Activated effector memory CD4-positive, alpha-beta T cell treated with anti-CD3 and anti-CD28 coated beads, Interleukin-2, amount 50 U/mL, for 16 hours (primary cell): ENCODE results near the gene PDGFD.

Experiments used
- DNase-seq: peaks from one replicate; pipeline ENCODE4 v3.0.0-alpha.2; 2020

The PDGFD gene

GRCh38 chr11:103947546-103947919 lies 216.4 kb downstream of the PDGFD start:
- DNase-seq = no peak

DNA sequence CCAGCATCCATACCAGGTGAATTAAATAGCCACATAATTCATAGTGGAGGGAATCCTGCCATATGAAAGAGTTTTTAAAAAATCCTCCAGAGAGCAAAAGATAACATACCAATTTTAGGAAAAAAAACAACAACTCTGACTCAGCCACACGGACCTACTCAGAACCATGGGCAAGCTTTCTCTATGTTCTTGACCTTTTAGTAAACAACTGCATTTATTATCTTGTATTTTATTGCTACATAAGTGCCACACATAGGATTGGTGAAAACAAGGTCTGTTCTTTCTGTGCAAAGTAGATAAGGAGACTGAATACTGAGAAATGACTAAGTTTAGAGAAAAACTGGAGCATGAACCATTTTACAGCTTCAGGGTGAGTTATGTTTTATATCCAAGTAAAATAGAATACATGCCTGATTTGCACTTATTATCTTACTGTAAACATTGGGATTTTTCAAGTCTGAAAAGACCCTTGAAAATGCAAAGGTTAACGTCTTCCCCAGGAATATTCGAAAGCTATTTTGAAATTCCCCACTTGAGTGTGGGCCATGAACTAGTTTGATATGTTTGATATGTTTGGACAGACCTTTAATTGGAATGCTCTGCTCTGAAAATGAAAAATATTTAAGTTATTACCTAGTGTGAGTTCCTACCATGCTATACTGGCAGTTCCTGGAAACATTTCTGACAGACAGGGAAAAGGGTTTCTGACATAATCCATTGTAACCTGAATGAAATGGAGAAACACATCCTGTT lies 217.0 kb downstream of the PDGFD start:
- no peak for DNase-seq

- no peak for DNase-seq
Measured at GRCh38 chr11:103944251-103944940, 219.6 kb downstream of the PDGFD start.

DNA sequence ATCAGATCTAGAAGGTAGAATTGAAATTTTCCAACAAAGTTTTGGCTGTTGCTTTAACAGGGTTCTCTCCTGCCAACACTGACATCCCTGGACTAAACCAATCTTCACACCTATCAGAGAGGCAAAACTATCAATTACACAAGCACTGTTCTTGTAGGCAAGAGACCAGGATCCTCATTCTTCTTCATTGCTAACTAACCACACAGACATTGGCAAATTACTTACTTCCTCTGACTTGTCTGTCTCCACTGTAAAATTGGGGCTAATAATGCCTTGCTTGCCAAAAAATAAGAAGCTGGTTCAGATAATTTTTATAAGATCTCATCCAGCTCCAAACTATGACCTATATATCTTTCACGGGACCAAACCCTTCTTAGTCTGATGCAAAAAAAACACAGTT lies 221.3 kb downstream of the PDGFD start:
- DNase-seq = no peak

DNA sequence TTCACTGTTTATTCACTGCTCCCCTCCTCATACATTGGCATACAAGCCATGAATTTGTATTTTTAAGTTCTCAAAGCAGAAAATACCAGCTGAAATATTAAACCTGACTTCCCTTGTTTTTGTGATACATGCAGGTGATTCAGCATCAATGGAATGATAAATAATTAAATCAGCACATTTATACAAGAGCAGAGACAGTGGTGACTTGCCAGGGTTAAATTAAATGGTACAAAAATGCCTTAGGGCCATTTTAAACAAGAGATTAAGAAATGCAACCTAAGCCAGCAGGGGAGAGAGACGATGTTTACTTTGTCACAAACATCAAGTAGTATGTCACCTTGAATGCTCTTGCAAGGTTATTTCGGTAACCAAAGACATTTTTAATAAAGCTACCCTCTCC lies 223.4 kb downstream of the PDGFD start:
- DNase-seq = no peak

GRCh38 chr11:103939694-103940093 lies 224.3 kb downstream of the PDGFD start:
- no peak for DNase-seq

GRCh38 chr11:103936059-103936458 lies 227.9 kb downstream of the PDGFD start:
- no peak for DNase-seq

GRCh38 chr11:103935219-103935618 lies 228.7 kb downstream of the PDGFD start:
- DNase-seq = no peak

DNA sequence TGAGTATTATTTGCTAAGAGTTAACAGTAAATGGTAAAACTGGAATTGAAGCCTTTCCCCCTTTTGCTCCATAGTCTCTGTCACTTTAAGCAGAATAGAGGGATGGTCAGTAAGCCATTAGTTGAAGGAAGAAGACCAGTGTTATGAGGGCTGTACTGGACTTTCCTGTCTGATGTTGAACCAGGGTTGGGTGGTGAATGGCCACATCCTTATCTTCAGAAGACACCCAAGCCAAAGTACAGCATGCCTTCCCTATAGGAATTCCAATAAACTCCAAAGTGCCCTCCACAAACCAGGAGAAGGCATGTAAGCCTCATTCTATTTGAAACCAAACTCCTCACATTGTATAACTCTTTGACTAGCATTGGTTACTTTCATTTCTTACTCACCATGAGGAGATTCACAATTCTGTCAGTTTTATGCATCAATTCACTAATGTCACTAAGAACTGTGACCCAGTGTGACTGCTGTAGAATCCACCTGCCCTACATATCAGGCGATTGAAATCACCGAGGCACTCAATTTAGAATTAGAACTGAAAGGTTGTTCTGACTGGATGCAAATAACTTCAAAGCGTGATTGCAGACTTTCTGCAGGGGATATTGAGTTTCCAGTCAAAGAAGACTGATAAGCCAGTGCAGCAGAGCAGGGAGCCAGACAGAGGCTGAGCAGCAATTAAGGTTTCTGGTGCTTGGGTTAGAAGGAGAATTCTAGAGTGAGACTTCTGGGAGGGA lies 234.6 kb downstream of the PDGFD start:
- DNase-seq = no peak

- no peak for DNase-seq
Measured at GRCh38 chr11:103928802-103929161, 235.2 kb downstream of the PDGFD start.

DNA sequence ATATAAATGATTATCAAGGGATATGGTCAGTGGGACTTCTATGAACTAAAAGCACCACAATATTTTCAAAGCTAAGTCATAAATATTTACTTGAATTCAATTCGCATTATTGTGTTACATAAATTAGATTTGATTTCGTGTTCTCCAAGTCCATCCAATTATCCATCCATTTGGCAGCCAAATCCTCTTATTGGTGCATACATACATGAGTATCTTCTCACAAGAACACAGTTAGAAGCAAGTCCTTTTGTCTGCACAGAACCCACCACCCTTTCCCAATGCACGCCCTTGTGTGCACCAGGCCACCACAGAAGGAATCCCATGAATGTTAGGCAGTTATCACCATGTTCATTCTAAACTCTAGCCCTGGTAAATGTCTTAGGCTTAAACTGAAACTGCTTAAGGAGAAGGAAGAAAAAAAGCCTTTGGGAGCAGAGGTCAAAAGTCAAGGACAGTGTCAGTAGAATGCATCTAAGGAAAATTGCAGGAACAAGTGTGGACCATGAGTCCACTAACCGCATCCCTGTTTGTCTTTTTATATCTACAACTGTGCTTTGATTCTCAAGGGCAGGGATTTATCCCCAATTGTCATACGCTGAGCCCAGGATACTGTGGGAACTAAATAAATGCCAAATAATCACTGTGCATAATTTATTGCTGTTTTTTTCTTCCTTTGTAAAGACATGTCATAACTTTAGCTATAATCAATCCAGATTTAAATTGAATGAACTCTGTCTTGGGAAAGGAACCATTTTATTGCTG lies 235.7 kb downstream of the PDGFD start:
- DNase-seq = no peak

DNA sequence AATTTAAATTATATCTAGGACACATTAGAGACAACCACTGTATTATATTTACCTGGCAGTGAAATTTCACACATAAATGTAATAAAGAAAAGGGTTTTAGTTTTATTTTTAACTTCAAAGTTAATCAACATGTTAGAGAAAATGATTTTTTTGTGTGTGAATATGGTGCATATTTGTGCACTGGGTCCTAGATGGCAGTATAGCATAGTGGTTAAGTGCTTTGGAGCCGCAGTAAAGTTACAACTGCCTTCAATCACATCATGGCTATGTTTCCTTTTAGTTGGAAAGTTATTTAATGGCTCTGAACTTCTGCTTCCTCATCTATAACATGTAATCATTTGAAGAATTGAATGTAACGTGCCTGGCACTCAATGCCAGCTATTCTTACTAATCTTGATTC lies 236.4 kb downstream of the PDGFD start:
- DNase-seq = no peak

GRCh38 chr11:103926990-103927389 lies 237.0 kb downstream of the PDGFD start:
- no peak for DNase-seq

GRCh38 chr11:103924166-103925013 lies 239.6 kb downstream of the PDGFD start:
- DNase-seq = no peak

GRCh38 chr11:103923451-103923931 lies 240.5 kb downstream of the PDGFD start:
- no peak for DNase-seq

DNA sequence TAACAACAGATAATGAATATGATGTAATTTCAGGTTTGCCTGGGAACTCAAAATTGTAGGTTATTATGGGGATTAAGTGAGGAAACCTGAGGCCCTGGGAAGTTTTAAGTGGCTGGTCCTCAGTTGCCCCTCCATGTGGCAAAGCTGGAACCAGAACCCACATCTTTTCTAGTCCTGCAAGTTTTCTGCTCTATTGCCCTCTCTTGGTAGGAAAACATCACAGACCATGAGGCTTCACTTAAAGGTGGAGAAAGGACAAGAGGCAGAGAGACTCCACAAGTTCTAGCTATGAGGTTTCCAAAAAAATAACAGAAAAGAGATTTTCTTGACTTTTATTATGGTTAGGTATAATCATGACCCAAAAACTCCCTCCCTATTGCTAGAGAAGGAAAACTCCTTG lies 243.0 kb downstream of the PDGFD start:
- no peak for DNase-seq

DNA sequence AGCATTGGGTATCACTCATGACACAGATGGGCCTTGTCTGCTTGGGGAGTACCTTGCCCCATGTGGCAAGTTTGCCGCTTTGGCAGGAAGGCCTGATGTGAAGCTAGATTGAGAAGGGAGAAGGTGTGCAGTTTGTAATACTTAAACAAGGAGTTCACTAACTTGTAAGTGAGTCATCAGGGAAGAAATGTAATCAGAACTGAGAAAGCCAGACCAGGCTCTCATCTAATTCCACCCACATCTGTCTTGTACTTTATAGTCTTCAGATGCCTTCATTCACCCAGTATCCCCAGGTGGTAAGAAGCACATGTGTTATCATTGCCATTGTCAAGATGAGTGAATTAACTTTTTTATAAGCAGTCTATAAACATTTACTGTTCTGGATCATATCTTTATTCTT lies 243.5 kb downstream of the PDGFD start:
- no peak for DNase-seq

DNA sequence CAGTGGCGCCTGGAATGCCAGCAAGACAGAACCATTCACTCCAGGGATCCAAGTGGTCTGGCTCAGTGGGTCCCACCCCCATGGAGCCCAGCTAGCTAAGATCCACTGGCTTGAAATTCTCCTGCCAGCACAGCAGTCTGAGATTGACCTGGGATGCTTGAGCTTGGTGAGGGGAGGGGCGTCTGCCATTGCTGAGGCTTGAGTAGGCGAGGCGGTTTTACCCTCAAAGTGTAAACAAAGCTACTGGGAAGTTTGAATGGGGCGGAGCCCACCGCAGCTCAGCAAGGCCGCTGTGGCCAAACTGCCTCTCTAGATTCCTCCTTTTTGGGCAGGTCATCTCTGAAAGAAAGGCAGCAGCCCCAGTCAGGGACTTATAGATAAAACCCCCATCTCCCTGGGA lies 253.2 kb downstream of the PDGFD start:
- DNase-seq = no peak

DNA sequence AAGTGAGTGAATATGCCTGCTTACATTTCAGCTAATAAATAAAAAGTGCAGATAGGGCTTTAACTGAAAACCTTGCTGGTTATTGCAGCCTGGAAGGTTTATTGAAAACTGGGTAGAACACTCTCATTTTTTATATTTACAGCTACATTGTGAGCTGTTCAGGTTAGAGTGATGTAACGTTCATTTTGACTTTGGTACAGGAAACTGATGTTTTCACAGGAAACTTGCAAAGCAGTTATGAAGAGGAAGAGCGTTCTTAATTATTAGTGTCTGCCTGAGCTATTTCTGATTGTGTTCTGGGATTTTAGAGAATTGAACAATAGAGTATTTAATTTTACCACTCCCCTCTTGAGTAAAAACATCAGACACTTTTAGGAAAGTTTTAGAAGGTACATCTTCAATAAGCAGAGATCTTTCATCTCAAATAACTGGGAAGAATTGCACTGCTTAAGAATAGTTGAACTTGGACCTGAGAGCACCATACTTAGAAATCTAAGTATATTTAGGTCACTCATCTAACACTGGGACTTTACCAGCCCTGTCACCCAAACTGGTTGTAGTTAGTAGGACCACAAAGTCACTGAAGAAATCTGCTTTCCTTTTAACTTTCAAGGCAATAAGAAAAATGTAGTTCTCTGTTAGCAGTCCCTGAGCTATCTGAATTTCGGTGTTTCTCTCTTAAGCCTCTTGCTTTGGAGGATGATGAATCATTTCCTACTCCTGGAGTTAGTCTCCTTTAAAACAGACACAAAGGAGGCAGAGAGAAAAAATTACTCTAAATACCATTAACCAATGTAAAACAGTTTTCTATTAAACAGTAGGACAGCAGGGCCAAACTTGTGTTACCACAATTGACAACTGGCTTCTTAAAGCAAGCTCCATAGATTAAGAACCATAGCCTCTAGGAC lies 256.1 kb downstream of the PDGFD start:
- DNase-seq = no peak

- DNase-seq = no peak
Measured at GRCh38 chr11:103907136-103907535, 256.8 kb downstream of the PDGFD start.

- no peak for DNase-seq
Measured at GRCh38 chr11:103906291-103906867, 257.6 kb downstream of the PDGFD start.
